ENCODE results near the gene BAIAP2L1.

BAIAP2L1 gene

GRCh38 chr7:98357751-98358161 is 43.1 kb downstream of the BAIAP2L1 start:
- no peak for DNase-seq (ENCODE audit: low spot score)

GRCh38 chr7:98355250-98355538 is 45.7 kb downstream of the BAIAP2L1 start:
- no peak for DNase-seq (ENCODE audit: low spot score)

GRCh38 chr7:98354511-98355249 is 46.2 kb downstream of the BAIAP2L1 start:
- no peak for DNase-seq (ENCODE audit: low spot score)

- DNase-seq (ENCODE audit: low spot score) = no peak
These were observed 46.8 kb downstream of the BAIAP2L1 start for GRCh38 chr7:98354052-98354451.

GRCh38 chr7:98352621-98353020 is 48.3 kb downstream of the BAIAP2L1 start:
- DNase-seq (ENCODE audit: low spot score) = no peak

GRCh38 chr7:98351136-98351535 is 49.8 kb downstream of the BAIAP2L1 start:
- DNase-seq (ENCODE audit: low spot score) = no peak

GRCh38 chr7:98348726-98349474 is 52.0 kb downstream of the BAIAP2L1 start:
- no peak for DNase-seq (ENCODE audit: low spot score)

GRCh38 chr7:98346515-98347069 is 54.3 kb downstream of the BAIAP2L1 start:
- no peak for DNase-seq (ENCODE audit: low spot score)

GRCh38 chr7:98341106-98341505 is 59.8 kb downstream of the BAIAP2L1 start:
- no peak for DNase-seq (ENCODE audit: low spot score)

- DNase-seq (ENCODE audit: low spot score) = no peak
These were observed 61.8 kb downstream of the BAIAP2L1 start for GRCh38 chr7:98339043-98339442.

- DNase-seq (ENCODE audit: low spot score) = no peak
These were observed 62.4 kb downstream of the BAIAP2L1 start for GRCh38 chr7:98338441-98338840.

- no peak for DNase-seq (ENCODE audit: low spot score)
These were observed 65.4 kb downstream of the BAIAP2L1 start for GRCh38 chr7:98335411-98335977.

GRCh38 chr7:98334081-98334480 is 66.8 kb downstream of the BAIAP2L1 start:
- no peak for DNase-seq (ENCODE audit: low spot score)

- DNase-seq (ENCODE audit: low spot score) = no peak
These were observed 69.9 kb downstream of the BAIAP2L1 start for GRCh38 chr7:98330926-98331529.

- DNase-seq (ENCODE audit: low spot score) = no peak
These were observed 71.0 kb downstream of the BAIAP2L1 start for GRCh38 chr7:98329791-98330373.

- no peak for DNase-seq (ENCODE audit: low spot score)
These were observed 71.6 kb downstream of the BAIAP2L1 start for GRCh38 chr7:98329100-98329790.

- no peak for DNase-seq (ENCODE audit: low spot score)
These were observed 76.1 kb downstream of the BAIAP2L1 start for GRCh38 chr7:98324782-98325181.

GRCh38 chr7:98323597-98324322 is 77.1 kb downstream of the BAIAP2L1 start:
- DNase-seq (ENCODE audit: low spot score) = no peak

- DNase-seq (ENCODE audit: low spot score) = no peak
These were observed 78.3 kb downstream of the BAIAP2L1 start for GRCh38 chr7:98322331-98323270.

- no peak for DNase-seq (ENCODE audit: low spot score)
These were observed 79.6 kb downstream of the BAIAP2L1 start for GRCh38 chr7:98321301-98321700.

Measured in CD4-positive, alpha-beta T cell treated with Interleukin-2 at 100 ng/mL for 4 hours (primary cell).